B cell (primary cell): Measurements from ENCODE around the gene ETDB. TPM values are rescaled to one million over a fixed set of nuclear protein-coding genes. Genes with fewer than 3 reads are reported as not detected.
A peak's percentile ranks its signal among the peaks of the same experiment; 100 is the strongest.

ENCODE experiments used
- ATAC-seq: fragments of 200-7000 bp; cut with Tn5 transposase; one replicate; pipeline ENCODE4 v1.10.0; 2021; ENCODE audit warnings: low read depth, mild to moderate bottlenecking, moderate number of reproducible peaks, moderate library complexity
- CTCF ChIA-PET: fragments of 350-600 bp; sonication (Branson Sonifier 250); formaldehyde crosslinking; loops from one replicate; lab custom pipeline; 2021; ENCODE audit warnings: antibody characterized with exemption, inconsistent platforms; lab: Charles Lee
- POLR2A ChIA-PET: fragments of 350-600 bp; sonication (Branson Sonifier 250); formaldehyde crosslinking; loops from one replicate; lab custom pipeline; 2021; ENCODE audit warnings: antibody characterized with exemption; lab: Charles Lee
- DNase-seq: peaks from one replicate; pipeline ENCODE4 v3.0.0; 2013
- H2AFZ ChIP-seq: 2 replicates; pipeline ENCODE4 v1.6.1; 2012; ENCODE audit warnings: mild to moderate bottlenecking, low read depth, low read length; ENCODE audit not compliant: insufficient read depth, poor library complexity, severe bottlenecking
- H3K27ac ChIP-seq, 2 donors: 1 replicate in 1 of 2; 2 replicates in 1 of 2; pipeline ENCODE4 v1.5.1; 2012 to 2013; ENCODE audit warnings: low read length in 2 of 2, mild to moderate bottlenecking in 2 of 2, moderate library complexity in 1 of 2
- H3K27me3 ChIP-seq, 4 experiments: fragments of 200-600 bp in 1 of 4; sonication (generic) in 1 of 4; replicated peaks in 1 of 4; 1 replicate in 2 of 4; 2 replicates in 2 of 4; pipeline versions ENCODE4 v1.6.1 to v1.7.0; 2013 to 2016; ENCODE audit warnings: low read length in 3 of 4, mild to moderate bottlenecking in 2 of 4, mixed read lengths in 1 of 4, moderate library complexity in 1 of 4; ENCODE audit not compliant: insufficient read depth in 4 of 4, control insufficient read depth in 3 of 4; ENCODE audit errors: control extremely low read depth in 1 of 4
- H3K36me3 ChIP-seq, 2 experiments: replicated peaks in 1 of 2; 1 replicate in 1 of 2; 2 replicates in 1 of 2; pipeline versions ENCODE4 v1.6.1 to v1.7.1; 2013; ENCODE audit warnings: low read length in 1 of 2; ENCODE audit not compliant: insufficient read depth in 2 of 2, control insufficient read depth in 1 of 2; ENCODE audit errors: control extremely low read depth in 1 of 2, extremely low read depth in 1 of 2
- H3K4me1 ChIP-seq, 2 donors: fragments of 200-600 bp in 1 of 2; sonication (generic) in 1 of 2; 1 replicate in 1 of 2; 2 replicates in 1 of 2; pipeline versions ENCODE4 v1.5.1 to v1.6.1; 2013 to 2017; ENCODE audit warnings: low read length in 2 of 2; ENCODE audit not compliant: control insufficient read depth in 2 of 2, insufficient read depth in 2 of 2
- H3K4me2 ChIP-seq: replicated peaks from 2 replicates; pipeline ENCODE3; 2012; ENCODE audit warnings: mild to moderate bottlenecking, low read depth, low read length; ENCODE audit not compliant: poor library complexity, severe bottlenecking
- H3K4me3 ChIP-seq, 5 experiments: fragments of 200-600 bp in 1 of 5; sonication (generic) in 1 of 5; 1 replicate in 3 of 5; 2 replicates in 2 of 5; pipeline versions ENCODE4 v1.5.1 to v1.7.0; 2011 to 2016; ENCODE audit warnings: low read length in 4 of 5, mild to moderate bottlenecking in 4 of 5, low read depth in 2 of 5, control low read depth in 1 of 5, moderate library complexity in 1 of 5; ENCODE audit not compliant: insufficient read depth in 1 of 5; ENCODE audit errors: control extremely low read depth in 1 of 5, extremely low read depth in 1 of 5
- H3K79me2 ChIP-seq: fragments of 200-600 bp; sonication (generic); one replicate; pipeline ENCODE4 v1.6.0; 2016; ENCODE audit warnings: low read length; ENCODE audit not compliant: control insufficient read depth, insufficient read depth
- H3K9ac ChIP-seq: fragments of 200-600 bp; sonication (generic); 2 replicates; pipeline ENCODE4 v1.6.1; 2017; ENCODE audit warnings: mild to moderate bottlenecking, low read length, moderate library complexity
- H3K9me3 ChIP-seq, 3 donors: one replicate each; pipeline versions ENCODE4 v1.6.1 to v1.7.1; 2013; ENCODE audit warnings: low read length in 2 of 3; ENCODE audit not compliant: control insufficient read depth in 2 of 3, insufficient read depth in 1 of 3; ENCODE audit errors: control extremely low read depth in 1 of 3
- H4K20me1 ChIP-seq: 2 replicates; pipeline ENCODE4 v1.6.0; 2012; ENCODE audit warnings: mild to moderate bottlenecking, low read length; ENCODE audit not compliant: insufficient read depth, control insufficient read depth, poor library complexity, severe bottlenecking
- H3K27ac Mint-ChIP-seq: one replicate; pipeline ENCODE4 v1.8.0; 2021; ENCODE audit warnings: mixed read lengths
- H3K27me3 Mint-ChIP-seq: one replicate; pipeline ENCODE4 v1.8.0; 2021; ENCODE audit warnings: mixed read lengths
- H3K4me1 Mint-ChIP-seq: one replicate; pipeline ENCODE4 v1.8.0; 2021; ENCODE audit warnings: mixed read lengths
- H3K4me3 Mint-ChIP-seq: one replicate; pipeline ENCODE4 v1.8.0; 2021; ENCODE audit warnings: mixed read lengths
- H3K9me3 Mint-ChIP-seq: one replicate; pipeline ENCODE4 v1.8.0; 2022; ENCODE audit warnings: mixed read lengths; ENCODE audit not compliant: insufficient read depth
- CTCF ChIP-seq: fragments of 200-600 bp; IDR thresholded peaks from one replicate; pipeline ENCODE4 v1.8.0; 2022; ENCODE audit warnings: antibody characterized with exemption, mild to moderate bottlenecking
- EZH2 ChIP-seq: IDR thresholded peaks from 2 replicates; pipeline ENCODE4 v1.6.1; 2012; ENCODE audit warnings: borderline replicate concordance, low read depth, mild to moderate bottlenecking, moderate library complexity, low read length; ENCODE audit not compliant: insufficient read depth, poor library complexity, severe bottlenecking
- WGBS: methylation state at CpG from one replicate; pipeline ENCODE4 v1.1.5; 2013; ENCODE audit warnings: missing lambda C conversion rate; ENCODE audit not compliant: insufficient coverage; 5-methylcytosine and 5-hydroxymethylcytosine counted together
- intact Hi-C: fragments of 100-400 bp; cut with micrococcal nuclease; formaldehyde crosslinking; loops from one replicate; pipeline ENCODE4 v1.10.0; 2022
- polyA plus RNA-seq: library from polyadenylated mRNA; depleted of rRNA; stranded (reverse); fragments of >200 nt; gene quantifications from 2 replicates; pipeline ENCODE4 v1.2.3, GENCODE V29; 2012
- total RNA-seq, 2 donors: library from RNA; stranded (reverse); fragments of 120-200 nt in 1 of 2; gene quantifications; 1 replicate in 1 of 2; 2 replicates in 1 of 2; pipeline versions ENCODE4 v1.2.3 to v1.2.4, GENCODE V29; 2013 to 2022

Gene ETDB
- total and polyA plus RNA-seq, 2 donors (not counting 1 experiment from before 2014, with no cell fraction given), result not detected

- Histone ChIP-seq H3K36me3 (no peaks in the 10 kb centered on the region), H3K4me2 (no peak overlapping the region), H3K4me1 (no peaks in the 10 kb centered on the region), H3K9ac (no peak overlapping the region), H3K27ac (no peak overlapping the region), H4K20me1 (no peaks in the 10 kb centered on the region), H3K27me3 (peaks cover 0 to 10% (median 3%) of the 10 kb centered on the region in 4 experiments), H2AFZ (no peak overlapping the region), H3K79me2 (no peaks in the 10 kb centered on the region), H3K9me3 (no peaks in the 10 kb centered on the region), H3K4me3 (no peak overlapping the region)
- ATAC-seq, result no peak
- DNase-seq, result no peak
- ChIA-PET POLR2A (interaction anchor here (0.6 kb wide), 1 partner anchor 1714 kb away, joined by 3 read pairs; no protein-coding TSS in a partner anchor), CTCF (interaction anchor here (0.8 to 1.4 kb wide), 5 partner anchors 27 to 1842 kb away, joined by 3 to 4 read pairs (median 3); no protein-coding TSS in a partner anchor)
- Mint-ChIP-seq H3K27me3 (peaks cover 20% of the 10 kb centered on the region), H3K4me1 (peaks cover 7% of the 10 kb centered on the region), H3K9me3 (no peaks in the 10 kb centered on the region), H3K27ac (no peak overlapping the region), H3K4me3 (no peak overlapping the region)
- no peak for TF ChIP-seq CTCF
- TF ChIP-seq EZH2, result no peak
- no CpG with 5 or more reads among the region's 1 CpG for WGBS
- intact Hi-C loops, result loop anchor here (2.0 kb wide), 1 partner anchor 74 kb away; no protein-coding TSS in a partner anchor
Measured at GRCh38 chrX:135112743-135113142, 7.6 kb downstream of the ETDB start.

GRCh38 chrX:135112096-135112729 lies 8.1 kb downstream of the ETDB start:
- Histone ChIP-seq H3K4me1 (no peaks in the 10 kb centered on the region), H3K79me2 (no peaks in the 10 kb centered on the region), H4K20me1 (no peaks in the 10 kb centered on the region), H2AFZ (no peak overlapping the region), H3K9me3 (no peaks in the 10 kb centered on the region), H3K27ac (no peak overlapping the region), H3K4me2 (no peak overlapping the region), H3K36me3 (no peaks in the 10 kb centered on the region), H3K4me3 (no peak overlapping the region), H3K27me3 (peaks cover 0 to 10% (median 3%) of the 10 kb centered on the region in 4 experiments), H3K9ac (no peak overlapping the region)
- ChIA-PET CTCF (interaction anchor here (0.8 to 1.7 kb wide), 7 partner anchors 24 to 1842 kb away, joined by 3 to 13 read pairs (median 4); no protein-coding TSS in a partner anchor), POLR2A (no interaction called here)
- peak; percentile 63 for DNase-seq
- H3K4me3 Mint-ChIP-seq, result no peak overlapping the region
- H3K27me3 Mint-ChIP-seq, result peaks cover 20% of the 10 kb centered on the region
- intact Hi-C loops, result loop anchor here (2.0 kb wide), 1 partner anchor 75 kb away; no protein-coding TSS in a partner anchor
- peaks cover 7% of the 10 kb centered on the region for H3K4me1 Mint-ChIP-seq
- TF ChIP-seq EZH2 (no peak), CTCF (peak; percentile 70)
- WGBS, result no CpG with 5 or more reads among the region's 5 CpGs
- no peak overlapping the region for H3K27ac Mint-ChIP-seq
- peak; percentile 51 for ATAC-seq
- no peaks in the 10 kb centered on the region for H3K9me3 Mint-ChIP-seq
